ENCODE measurements around the gene SLFN14.

Gene SLFN14

GRCh38 chr17:35560703-35561102, at the start of gene SLFN14:
Gene SLFN14 (minus strand): TSS chr17:35560819. CDS start chr17:35558062, 2,757 bp downstream.
- FAIRE-seq = no peak
- no peak for DNase-seq (ENCODE audit: insufficient read length, low spot score)
- no peak for TF ChIP-seq CTCF (IDR thresholded peaks at IDR 0.05; ENCODE audit: insufficient read depth, missing control alignments)

- FAIRE-seq (no peak), DNase-seq (ENCODE audit: insufficient read length, low spot score) (no peak)
- TF ChIP-seq CTCF (IDR thresholded peaks at IDR 0.05; ENCODE audit: insufficient read depth, missing control alignments) = no peak
Observed at GRCh38 chr17:35609831-35610230, 49.2 kb upstream of the SLFN14 start.

- FAIRE-seq (no peak), DNase-seq (ENCODE audit: insufficient read length, low spot score) (no peak)
- TF ChIP-seq CTCF (IDR thresholded peaks at IDR 0.05; ENCODE audit: insufficient read depth, missing control alignments) = no peak
Observed at GRCh38 chr17:35607239-35607847, 46.7 kb upstream of the SLFN14 start.

- DNase-seq (ENCODE audit: insufficient read length, low spot score) (no peak), FAIRE-seq (no peak)
- no peak for TF ChIP-seq CTCF (IDR thresholded peaks at IDR 0.05; ENCODE audit: insufficient read depth, missing control alignments)
Observed at GRCh38 chr17:35605678-35606077, 45.1 kb upstream of the SLFN14 start.

- DNase-seq (ENCODE audit: insufficient read length, low spot score) (no peak), FAIRE-seq (no peak)
- TF ChIP-seq CTCF (IDR thresholded peaks at IDR 0.05; ENCODE audit: insufficient read depth, missing control alignments) = no peak
Observed at GRCh38 chr17:35603674-35604073, 43.1 kb upstream of the SLFN14 start.

GRCh38 chr17:35597604-35598003, 37.0 kb upstream of the SLFN14 start:
- no peak for DNase-seq (ENCODE audit: insufficient read length, low spot score)
- no peak for FAIRE-seq
- no peak for TF ChIP-seq CTCF (IDR thresholded peaks at IDR 0.05; ENCODE audit: insufficient read depth, missing control alignments)

- FAIRE-seq = no peak
- no peak for DNase-seq (ENCODE audit: insufficient read length, low spot score)
- TF ChIP-seq CTCF (IDR thresholded peaks at IDR 0.05; ENCODE audit: insufficient read depth, missing control alignments) = no peak
Observed at GRCh38 chr17:35596530-35597233, 36.1 kb upstream of the SLFN14 start.
